ENCODE measurements around the gene ZNF366.

The ZNF366 gene

DNA sequence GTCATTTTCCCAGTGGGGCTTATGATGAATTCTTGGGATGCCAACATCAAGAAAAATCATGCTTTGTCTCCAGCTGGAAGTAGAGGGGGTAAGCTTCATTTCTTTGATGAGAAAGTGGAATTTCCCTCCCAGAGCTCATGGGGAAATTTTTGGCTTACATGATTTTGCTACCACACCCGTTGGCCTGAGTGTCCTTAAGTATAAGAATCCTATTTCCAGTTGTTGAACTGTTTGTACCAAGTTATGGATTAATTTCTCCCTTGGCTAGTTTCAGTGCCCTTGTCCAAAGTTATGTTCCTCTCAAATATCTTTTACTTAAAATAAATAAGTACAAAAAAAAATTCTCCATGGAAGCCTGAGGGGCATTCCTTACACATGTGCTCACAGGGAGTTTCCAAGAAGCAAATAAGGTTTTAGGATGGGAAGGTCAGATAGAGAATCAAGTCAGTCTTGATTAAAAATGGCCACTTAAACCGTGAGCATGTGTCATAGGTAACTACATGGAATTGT is 104.8 kb downstream of the ZNF366 start:
- H3K9me3 ChIP-seq (ENCODE audit: insufficient read depth, low read length), result no peaks in the 10 kb centered on the region; the same call in 1 of the 2 replicates
- no peak overlapping the region for H3K4me2 ChIP-seq (ENCODE audit: low read depth, low read length, poor library complexity, severe bottlenecking)
- no peaks in the 10 kb centered on the region for H3K9me2 ChIP-seq (replicated peaks; ENCODE audit: insufficient read depth, low read length)
- no peaks in the 10 kb centered on the region for H3K79me2 ChIP-seq (ENCODE audit: insufficient read depth, low read length)
- no peak for TF ChIP-seq EZH2phosphoT487 (conservative IDR thresholded peaks at IDR 0.05; ENCODE audit: low read length)
- TF ChIP-seq, protein P1, sequence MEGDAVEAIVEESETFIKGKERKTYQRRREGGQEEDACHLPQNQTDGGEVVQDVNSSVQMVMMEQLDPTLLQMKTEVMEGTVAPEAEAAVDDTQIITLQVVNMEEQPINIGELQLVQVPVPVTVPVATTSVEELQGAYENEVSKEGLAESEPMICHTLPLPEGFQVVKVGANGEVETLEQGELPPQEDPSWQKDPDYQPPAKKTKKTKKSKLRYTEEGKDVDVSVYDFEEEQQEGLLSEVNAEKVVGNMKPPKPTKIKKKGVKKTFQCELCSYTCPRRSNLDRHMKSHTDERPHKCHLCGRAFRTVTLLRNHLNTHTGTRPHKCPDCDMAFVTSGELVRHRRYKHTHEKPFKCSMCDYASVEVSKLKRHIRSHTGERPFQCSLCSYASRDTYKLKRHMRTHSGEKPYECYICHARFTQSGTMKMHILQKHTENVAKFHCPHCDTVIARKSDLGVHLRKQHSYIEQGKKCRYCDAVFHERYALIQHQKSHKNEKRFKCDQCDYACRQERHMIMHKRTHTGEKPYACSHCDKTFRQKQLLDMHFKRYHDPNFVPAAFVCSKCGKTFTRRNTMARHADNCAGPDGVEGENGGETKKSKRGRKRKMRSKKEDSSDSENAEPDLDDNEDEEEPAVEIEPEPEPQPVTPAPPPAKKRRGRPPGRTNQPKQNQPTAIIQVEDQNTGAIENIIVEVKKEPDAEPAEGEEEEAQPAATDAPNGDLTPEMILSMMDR (IDR thresholded peaks at IDR 0.05; ENCODE audit: insufficient read depth, low read length, poor library complexity, severe bottlenecking), result no peak
- no peak overlapping the region for H3K27ac ChIP-seq (ENCODE audit: low read depth, low read length)
- no peaks in the 10 kb centered on the region for H4K20me1 ChIP-seq (ENCODE audit: low read depth, low read length)
- no peak overlapping the region for H3K9ac ChIP-seq (ENCODE audit: low read length)
- H3K36me3 ChIP-seq (ENCODE audit: low read length), result no peaks in the 10 kb centered on the region
- no peak overlapping the region for H3K4me3 ChIP-seq (ENCODE audit: insufficient read depth, low read length, poor library complexity, severe bottlenecking)
- no peaks in the 10 kb centered on the region for H3F3A ChIP-seq (ENCODE audit: insufficient read depth)
- H3K27me3 ChIP-seq (ENCODE audit: low read length), result no peaks in the 10 kb centered on the region
- no peak overlapping the region for H2AFZ ChIP-seq (ENCODE audit: low read depth, low read length, severe bottlenecking)

DNA sequence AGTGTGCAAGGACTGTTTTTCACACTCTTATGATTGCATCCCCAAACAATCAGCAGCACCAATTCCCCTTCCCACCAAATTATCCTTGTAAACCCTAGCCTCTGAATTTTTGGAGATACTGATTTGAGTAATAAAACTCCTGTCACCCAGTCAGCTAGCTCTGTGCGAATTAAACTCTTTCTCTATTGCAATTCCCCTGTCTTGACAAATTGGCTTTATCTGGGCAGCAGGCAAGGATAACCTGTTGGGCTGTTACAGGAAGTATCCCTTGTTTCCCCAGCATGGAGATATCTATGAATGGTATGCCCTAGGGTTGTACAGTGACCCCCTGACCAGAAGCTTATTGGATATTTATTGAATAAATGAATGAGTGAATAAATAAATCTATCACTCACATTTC is 106.3 kb downstream of the ZNF366 start:
- Histone ChIP-seq H3K4me3 (ENCODE audit: insufficient read depth, low read length, poor library complexity, severe bottlenecking) (no peak overlapping the region), H2AFZ (ENCODE audit: low read depth, low read length, severe bottlenecking) (no peak overlapping the region), H3K4me2 (ENCODE audit: low read depth, low read length, poor library complexity, severe bottlenecking) (no peak overlapping the region), H3F3A (ENCODE audit: insufficient read depth) (no peaks in the 10 kb centered on the region), H3K36me3 (ENCODE audit: low read length) (no peaks in the 10 kb centered on the region), H3K9ac (ENCODE audit: low read length) (no peak overlapping the region), H3K9me3 (ENCODE audit: insufficient read depth, low read length) (no peaks in the 10 kb centered on the region; the same call in 1 of the 2 replicates), H3K27ac (ENCODE audit: low read depth, low read length) (no peak overlapping the region), H3K79me2 (ENCODE audit: insufficient read depth, low read length) (no peaks in the 10 kb centered on the region), H3K27me3 (ENCODE audit: low read length) (no peaks in the 10 kb centered on the region), H3K9me2 (replicated peaks; ENCODE audit: insufficient read depth, low read length) (no peaks in the 10 kb centered on the region), H4K20me1 (ENCODE audit: low read depth, low read length) (no peaks in the 10 kb centered on the region)
- TF ChIP-seq, protein P1 (IDR thresholded peaks at IDR 0.05; ENCODE audit: insufficient read depth, low read length, poor library complexity, severe bottlenecking), result no peak
- TF ChIP-seq EZH2phosphoT487 (conservative IDR thresholded peaks at IDR 0.05; ENCODE audit: low read length), result no peak

DNA sequence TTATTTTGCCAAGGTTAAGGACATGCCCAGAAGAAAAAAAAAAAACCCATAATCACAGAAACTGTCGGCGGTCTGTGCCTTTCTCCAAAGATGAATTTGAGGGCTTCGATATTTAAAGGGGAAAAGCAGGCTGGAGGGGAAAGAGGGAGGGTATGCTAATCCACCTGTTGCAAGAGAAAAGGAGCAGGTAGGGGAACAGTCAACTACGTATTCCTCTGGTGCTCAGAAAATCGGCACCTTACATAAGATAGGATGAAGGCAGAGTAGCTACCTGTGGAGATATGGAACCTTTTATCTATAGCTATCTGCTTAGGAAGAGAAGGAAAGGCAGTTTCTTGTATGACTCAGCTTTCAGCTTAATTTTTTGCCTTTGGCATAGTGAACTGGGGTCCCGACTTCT is 109.4 kb downstream of the ZNF366 start:
- Histone ChIP-seq H3F3A (ENCODE audit: insufficient read depth) (no peaks in the 10 kb centered on the region), H3K27me3 (ENCODE audit: low read length) (no peaks in the 10 kb centered on the region), H3K9me3 (ENCODE audit: insufficient read depth, low read length) (no peaks in the 10 kb centered on the region; the same call in 1 of the 2 replicates), H2AFZ (ENCODE audit: low read depth, low read length, severe bottlenecking) (no peak overlapping the region), H3K4me2 (ENCODE audit: low read depth, low read length, poor library complexity, severe bottlenecking) (no peak overlapping the region), H3K79me2 (ENCODE audit: insufficient read depth, low read length) (no peaks in the 10 kb centered on the region), H3K27ac (ENCODE audit: low read depth, low read length) (no peak overlapping the region), H4K20me1 (ENCODE audit: low read depth, low read length) (no peaks in the 10 kb centered on the region), H3K36me3 (ENCODE audit: low read length) (no peaks in the 10 kb centered on the region), H3K9me2 (replicated peaks; ENCODE audit: insufficient read depth, low read length) (no peaks in the 10 kb centered on the region), H3K4me3 (ENCODE audit: insufficient read depth, low read length, poor library complexity, severe bottlenecking) (no peak overlapping the region), H3K9ac (ENCODE audit: low read length) (no peak overlapping the region)
- no peak for TF ChIP-seq EZH2phosphoT487 (conservative IDR thresholded peaks at IDR 0.05; ENCODE audit: low read length)
- TF ChIP-seq, protein P1 (IDR thresholded peaks at IDR 0.05; ENCODE audit: insufficient read depth, low read length, poor library complexity, severe bottlenecking), result no peak
